Measurements from ENCODE around the gene ABCC12. TPM values are rescaled to one million over a fixed set of nuclear protein-coding genes. Genes with fewer than 3 reads are reported as not detected.
"Not testable (repeated sequence)": the region's sequence is repeated elsewhere in the genome, so short reads cannot be mapped to it uniquely, and the experiment has no call there.

The ABCC12 gene
- total RNA-seq, 1 donor from 2014 or later = not detected

DNA sequence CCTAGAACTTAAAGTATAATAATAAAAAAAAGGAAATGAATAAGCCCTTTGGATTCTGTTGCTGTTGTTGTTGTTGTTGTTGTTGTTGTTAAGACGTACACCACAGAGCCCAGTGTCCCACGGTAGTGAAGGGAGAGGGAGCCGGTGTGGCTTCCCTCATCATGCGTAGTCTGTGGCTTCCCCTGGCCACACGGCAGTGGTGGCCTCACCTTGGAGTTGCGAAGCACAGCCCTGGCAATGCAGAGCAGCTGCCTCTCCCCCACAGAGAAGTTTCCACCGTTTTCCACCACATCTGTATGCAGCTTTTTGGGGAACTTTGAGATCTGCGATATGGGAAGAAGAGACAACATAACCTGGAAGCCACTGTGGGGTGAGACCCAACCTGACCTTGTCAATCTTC lies 14.1 kb upstream of the ABCC12 start:
- intact Hi-C loops (cut with DNase I) = loop anchor here (10.0 kb wide), 1 partner anchor 1125 kb away; no protein-coding TSS in a partner anchor
- ATAC-seq (ENCODE audit: poor library complexity) = no peak

DNA sequence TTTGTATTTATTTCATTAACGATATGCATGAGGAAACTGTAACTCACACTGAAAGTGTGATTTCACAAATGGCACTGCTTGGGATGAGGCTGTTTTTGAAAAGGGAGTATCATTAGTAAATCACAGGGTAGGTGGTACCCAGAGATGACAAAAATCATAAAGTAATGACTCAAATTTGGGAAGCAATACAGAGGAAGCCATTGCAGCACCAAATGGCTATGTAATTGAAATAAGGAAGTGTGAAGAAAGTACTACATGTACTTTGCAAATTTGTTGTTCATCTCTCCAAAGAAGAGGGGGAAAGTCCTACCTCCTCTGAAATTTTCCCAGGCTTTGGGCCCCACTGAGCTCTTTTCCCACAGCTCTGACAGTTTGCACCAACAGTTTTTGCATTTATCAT lies 12.3 kb upstream of the ABCC12 start:
- intact Hi-C loops (cut with DNase I) = loop anchor here (10.0 kb wide), 1 partner anchor 1123 kb away; no protein-coding TSS in a partner anchor
- ATAC-seq (ENCODE audit: poor library complexity) (no peak), DNase-seq (no peak)

More for the DNA sequence above, 14.1 kb upstream of the ABCC12 start:
- no peak for DNase-seq

- intact Hi-C loops (cut with DNase I) = loop anchor here (10.0 kb wide), 1 partner anchor 1122 kb away; no protein-coding TSS in a partner anchor
- DNase-seq; ATAC-seq (ENCODE audit: poor library complexity): not testable (repeated sequence)
Observed at GRCh38 chr16:48166617-48167016, 10.8 kb upstream of the ABCC12 start.

GRCh38 chr16:48165961-48166578 lies 10.3 kb upstream of the ABCC12 start:
- no peak for ATAC-seq (ENCODE audit: poor library complexity)
- intact Hi-C loops (cut with DNase I) = loop anchor here (10.0 kb wide), 1 partner anchor 1121 kb away; no protein-coding TSS in a partner anchor
- no peak for DNase-seq

GRCh38 chr16:48164907-48165715 lies 9.3 kb upstream of the ABCC12 start:
- peak; percentile 97 for ATAC-seq (ENCODE audit: poor library complexity)
- intact Hi-C loops (cut with DNase I) = loop anchor here (10.0 kb wide), 1 partner anchor 1120 kb away; no protein-coding TSS in a partner anchor

DNA sequence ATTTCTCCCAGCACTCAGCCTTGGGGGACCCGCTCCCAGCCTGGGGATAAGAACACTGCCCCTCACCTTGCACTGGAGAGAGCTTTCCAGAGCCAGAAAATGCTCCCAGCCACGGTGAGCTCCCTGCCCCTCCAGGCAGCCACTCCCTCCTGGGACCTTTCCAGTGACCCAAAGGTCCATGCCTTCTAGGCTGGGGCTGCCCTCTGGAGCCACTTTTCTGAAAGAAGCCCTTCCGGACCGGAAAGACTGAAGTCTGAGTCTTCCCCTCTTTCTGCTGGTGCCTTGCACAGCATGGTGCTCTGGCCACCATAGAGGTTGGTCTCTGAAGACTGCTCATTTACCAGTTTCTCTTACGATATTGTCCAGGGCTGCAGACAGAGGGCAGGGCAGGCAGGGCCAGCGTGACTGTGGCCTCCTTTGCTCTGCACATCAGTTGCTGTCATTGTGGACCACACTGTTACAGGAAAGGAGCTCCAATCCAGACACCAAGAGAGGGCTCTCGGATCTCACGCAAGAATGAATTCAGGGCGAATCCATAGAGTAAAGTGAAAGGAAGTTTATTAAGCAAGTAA lies 7.1 kb upstream of the ABCC12 start:
- intact Hi-C loops (cut with DNase I) = loop anchor here (10.0 kb wide), 1 partner anchor 1118 kb away; no protein-coding TSS in a partner anchor
- no peak for ATAC-seq (ENCODE audit: poor library complexity)

More at GRCh38 chr16:48164907-48165715, 9.3 kb upstream of the ABCC12 start:
- peak; percentile 84 for DNase-seq

GRCh38 chr16:48161906-48162305 lies 6.1 kb upstream of the ABCC12 start:
- intact Hi-C loops (cut with DNase I) = loop anchor here (10.0 kb wide), 1 partner anchor 1117 kb away; no protein-coding TSS in a partner anchor
- DNase-seq (no peak), ATAC-seq (ENCODE audit: poor library complexity) (no peak)

More for the DNA sequence above, 7.1 kb upstream of the ABCC12 start:
- DNase-seq = no peak

- intact Hi-C loops (cut with DNase I) = loop anchor here (10.0 kb wide), 1 partner anchor 1116 kb away; no protein-coding TSS in a partner anchor
- ATAC-seq (ENCODE audit: poor library complexity) (no peak), DNase-seq (no peak)
Observed at GRCh38 chr16:48160575-48160974, 4.8 kb upstream of the ABCC12 start.

GRCh38 chr16:48158296-48158695 lies 2.5 kb upstream of the ABCC12 start:
- DNase-seq (no peak), ATAC-seq (ENCODE audit: poor library complexity) (no peak)
- intact Hi-C loops (cut with DNase I) = no loop called here

DNA sequence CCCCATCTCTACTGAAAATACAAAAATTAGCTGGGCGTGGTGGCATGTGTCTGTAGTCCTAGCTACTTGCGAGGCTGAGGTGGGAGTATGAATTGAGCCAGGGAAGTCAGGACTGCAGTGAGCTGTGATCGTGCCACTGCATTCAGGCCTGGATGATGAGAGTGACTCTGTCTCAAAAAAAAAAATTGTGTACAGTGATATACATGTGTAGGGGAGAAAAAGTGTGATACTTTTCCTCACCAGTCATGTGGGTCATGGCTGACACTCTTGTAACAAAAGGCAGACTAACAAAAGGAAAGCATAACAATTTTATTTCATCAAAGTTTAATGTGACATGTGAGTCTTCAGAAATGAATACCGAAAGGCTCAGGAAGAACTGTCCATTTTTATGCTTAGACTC lies 2.0 kb upstream of the ABCC12 start:
- intact Hi-C loops (cut with DNase I) = loop anchor here (2.0 kb wide), 1 partner anchor 1015 kb away; the partner anchor contains the start of gene NETO2
- DNase-seq (no peak), ATAC-seq (ENCODE audit: poor library complexity) (no peak)

- no peak for ATAC-seq (ENCODE audit: poor library complexity)
- DNase-seq = no peak
- intact Hi-C loops (cut with DNase I) = loop anchor here (2.0 kb wide), 1 partner anchor 1015 kb away; the partner anchor contains the start of gene NETO2
Observed at GRCh38 chr16:48157302-48157701, 1.5 kb upstream of the ABCC12 start.

DNA sequence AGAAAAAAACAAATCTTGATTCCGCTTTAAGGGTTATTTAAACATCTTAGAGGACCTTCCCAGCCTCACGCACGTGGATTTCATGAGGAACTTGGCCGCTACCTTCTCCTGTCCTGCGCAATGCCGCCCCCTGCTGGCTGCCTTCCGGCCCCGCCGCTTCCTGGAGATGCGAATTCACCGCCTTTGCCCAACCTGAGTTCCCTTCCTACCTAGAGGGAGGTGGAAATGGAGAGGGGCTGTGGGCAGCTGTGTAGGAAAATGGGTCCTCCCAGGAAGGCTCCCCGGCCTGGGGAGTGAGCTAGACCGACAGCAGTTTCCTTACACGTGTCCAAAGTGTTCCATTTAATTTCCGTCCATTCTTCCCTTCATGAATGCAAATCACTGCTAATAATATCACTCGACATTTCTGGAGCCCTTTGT lies 1.0 kb upstream of the ABCC12 start:
- ATAC-seq (ENCODE audit: poor library complexity) (peak; percentile 90), DNase-seq (peak; percentile 90)
- intact Hi-C loops (cut with DNase I) = loop anchor here (2.0 kb wide), 1 partner anchor 1014 kb away; the partner anchor contains the start of gene NETO2

- no peak for DNase-seq
- intact Hi-C loops (cut with DNase I) = no loop called here
- ATAC-seq (ENCODE audit: poor library complexity) = no peak
Observed at GRCh38 chr16:48153774-48154173, 2.0 kb downstream of the ABCC12 start.

GRCh38 chr16:48152226-48152625 lies 3.6 kb downstream of the ABCC12 start:
- no peak for DNase-seq
- ATAC-seq (ENCODE audit: poor library complexity) = no peak
- intact Hi-C loops (cut with DNase I) = no loop called here

DNA sequence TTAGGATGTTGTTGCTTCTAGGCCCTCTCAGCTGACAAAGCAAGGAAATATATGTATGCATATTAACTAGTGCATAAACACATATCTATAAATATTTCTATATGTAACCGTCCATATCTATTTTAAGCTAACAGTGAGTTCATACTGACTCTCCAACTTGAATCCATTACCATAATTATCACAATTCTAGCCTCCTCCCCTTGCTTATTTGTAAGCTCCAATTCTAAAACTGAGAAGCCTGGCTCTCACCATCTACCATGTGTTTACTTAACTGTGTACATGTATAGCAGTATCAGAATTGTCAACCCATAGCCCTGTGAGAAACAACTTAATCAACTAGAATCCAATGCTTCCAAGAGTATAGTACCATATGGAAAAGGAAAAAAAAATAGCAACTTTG lies 5.1 kb downstream of the ABCC12 start:
- no peak for ATAC-seq (ENCODE audit: poor library complexity)
- no peak for DNase-seq
- intact Hi-C loops (cut with DNase I) = no loop called here

- DNase-seq (no peak), ATAC-seq (ENCODE audit: poor library complexity) (no peak)
- intact Hi-C loops (cut with DNase I) = no loop called here
Observed at GRCh38 chr16:48146710-48147109, 9.1 kb downstream of the ABCC12 start.

DNA sequence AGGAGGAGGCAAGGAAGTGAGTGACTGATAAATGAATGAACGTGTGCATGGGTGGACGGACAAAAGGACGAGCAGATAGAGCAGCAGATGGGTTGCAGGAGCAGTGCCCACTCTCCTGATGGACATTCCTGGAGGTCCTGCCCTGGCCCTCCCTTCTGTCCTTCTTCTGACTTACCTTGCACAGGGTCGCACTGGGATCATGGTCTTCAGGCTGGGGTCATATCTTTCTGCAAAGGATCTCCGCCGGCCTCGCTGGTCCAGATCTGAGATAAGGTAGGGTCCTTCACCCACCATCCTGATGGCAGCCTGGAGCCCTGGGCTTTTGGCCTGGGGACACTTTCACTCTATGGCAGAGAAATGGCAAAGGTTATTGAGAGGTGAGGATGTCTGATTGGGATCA lies 9.7 kb downstream of the ABCC12 start:
- intact Hi-C loops (cut with DNase I) = no loop called here

DNA sequence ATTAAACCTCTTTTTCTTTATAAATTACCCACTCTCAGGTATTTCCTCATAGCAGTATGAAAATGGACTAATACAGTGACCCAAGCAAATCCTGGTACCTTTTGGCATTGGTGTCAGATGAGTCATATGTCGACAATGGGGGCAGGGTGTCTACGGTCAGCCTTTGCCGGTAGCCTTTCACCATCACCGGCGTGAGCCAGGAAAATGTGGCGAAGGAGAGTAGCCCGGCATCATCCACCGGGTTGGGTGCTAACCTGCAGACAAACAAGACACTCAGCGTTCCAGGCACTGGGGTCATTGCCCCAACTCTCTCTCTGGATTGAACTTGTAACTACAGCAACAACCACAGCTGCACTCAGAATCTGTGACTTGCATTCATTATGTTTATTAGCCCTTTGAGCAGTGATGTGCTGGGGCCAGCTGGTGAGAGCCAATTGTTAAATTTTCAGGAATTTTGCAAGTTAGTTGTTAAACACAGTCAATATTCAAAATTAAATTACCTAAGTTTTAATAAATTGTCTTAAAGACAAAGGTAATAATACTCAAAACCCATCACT lies 11.9 kb downstream of the ABCC12 start:
- ATAC-seq (ENCODE audit: poor library complexity) (no peak), DNase-seq (no peak)
- intact Hi-C loops (cut with DNase I) = no loop called here

More for the DNA sequence above, 9.7 kb downstream of the ABCC12 start:
- DNase-seq (no peak), ATAC-seq (ENCODE audit: poor library complexity) (no peak)

- intact Hi-C loops (cut with DNase I) = no loop called here
- DNase-seq (no peak), ATAC-seq (ENCODE audit: poor library complexity) (no peak)
Observed at GRCh38 chr16:48140821-48141220, 15.0 kb downstream of the ABCC12 start.

All from Right ventricle myocardium superior (tissue), 1 donor.